ENCODE results near the gene CMTM8. TPM values are rescaled to one million over a fixed set of nuclear protein-coding genes. Genes with fewer than 3 reads are reported as not detected.

Gene CMTM8
- total RNA-seq, 1 donor from 2014 or later: 0.31 TPM

GRCh38 chr3:32229565-32229964, 8.9 kb upstream of the CMTM8 start:
- no peak for DNase-seq

GRCh38 chr3:32236377-32236776, 2.1 kb upstream of the CMTM8 start:
- no peak for DNase-seq

- DNase-seq: no peak
Measured at GRCh38 chr3:32237670-32238452, 619 bp upstream of the CMTM8 start.

GRCh38 chr3:32239307-32240158, 1.1 kb downstream of the CMTM8 start:
- DNase-seq: no peak

GRCh38 chr3:32240159-32240545, 1.7 kb downstream of the CMTM8 start:
- no peak for DNase-seq

- DNase-seq: no peak
Measured at GRCh38 chr3:32241100-32241499, 2.6 kb downstream of the CMTM8 start.

- no peak for DNase-seq
Measured at GRCh38 chr3:32243519-32243918, 5.0 kb downstream of the CMTM8 start.

- no peak for DNase-seq
Measured at GRCh38 chr3:32245200-32245599, 6.7 kb downstream of the CMTM8 start.

GRCh38 chr3:32246079-32246675, 7.7 kb downstream of the CMTM8 start:
- no peak for DNase-seq

- no peak for DNase-seq
Measured at GRCh38 chr3:32249184-32249782, 10.8 kb downstream of the CMTM8 start.

- DNase-seq: no peak
Measured at GRCh38 chr3:32254268-32254667, 15.8 kb downstream of the CMTM8 start.

GRCh38 chr3:32255345-32255744, 16.9 kb downstream of the CMTM8 start:
- DNase-seq: no peak

- DNase-seq: no peak
Measured at GRCh38 chr3:32256206-32256605, 17.7 kb downstream of the CMTM8 start.

GRCh38 chr3:32257042-32257441, 18.6 kb downstream of the CMTM8 start:
- DNase-seq: no peak

- DNase-seq: no peak
Measured at GRCh38 chr3:32257641-32258438, 19.4 kb downstream of the CMTM8 start.

GRCh38 chr3:32258869-32259268, 20.4 kb downstream of the CMTM8 start:
- DNase-seq: no peak

GRCh38 chr3:32261545-32261944, 23.1 kb downstream of the CMTM8 start:
- DNase-seq: no peak

- DNase-seq: no peak
Measured at GRCh38 chr3:32262201-32262600, 23.7 kb downstream of the CMTM8 start.

- no peak for DNase-seq
Measured at GRCh38 chr3:32274306-32274705, 35.8 kb downstream of the CMTM8 start.

GRCh38 chr3:32275506-32275905, 37.0 kb downstream of the CMTM8 start:
- no peak for DNase-seq

- DNase-seq: no peak
Measured at GRCh38 chr3:32276279-32276841, 37.9 kb downstream of the CMTM8 start.

- DNase-seq: no peak
Measured at GRCh38 chr3:32278714-32279113, 40.2 kb downstream of the CMTM8 start.

All from occipital lobe (tissue), 2 donors.